IPS-NIHi11 (cell line): ENCODE results near the gene PLEKHG3.

Source experiments
- DNase-seq: peaks from one replicate; pipeline ENCODE4 v3.0.0; 2012; ENCODE audit warnings: mixed read lengths, low spot score

Gene PLEKHG3

DNA sequence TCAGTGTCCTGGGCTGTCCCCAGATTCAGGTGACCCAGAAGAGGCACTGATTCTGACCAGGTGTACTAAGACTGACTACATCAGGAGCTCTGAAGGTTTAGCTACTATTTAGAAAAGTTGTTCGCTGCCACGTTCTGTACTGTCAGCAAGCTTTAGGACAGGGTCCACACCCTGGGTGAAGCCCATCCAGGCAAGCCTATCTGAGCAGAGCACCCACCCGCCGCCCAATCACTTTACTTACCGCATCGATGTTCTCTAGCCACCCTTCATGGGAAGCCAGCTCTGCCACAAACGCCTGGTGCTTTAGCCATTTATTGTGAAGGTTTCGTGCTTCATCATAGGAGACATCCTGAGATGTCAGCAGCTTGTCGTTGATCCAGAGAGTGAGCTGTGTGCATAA lies 79.8 kb downstream of the PLEKHG3 start:
- no peak for DNase-seq

GRCh38 chr14:64786296-64787149 lies 82.3 kb downstream of the PLEKHG3 start:
- no peak for DNase-seq

GRCh38 chr14:64787619-64788018 lies 83.4 kb downstream of the PLEKHG3 start:
- DNase-seq = no peak

GRCh38 chr14:64788706-64789105 lies 84.5 kb downstream of the PLEKHG3 start:
- DNase-seq = no peak

- no peak for DNase-seq
Observed at GRCh38 chr14:64789696-64790095, 85.5 kb downstream of the PLEKHG3 start.

GRCh38 chr14:64790478-64790877 lies 86.3 kb downstream of the PLEKHG3 start:
- DNase-seq = no peak

GRCh38 chr14:64792231-64792630 lies 88.0 kb downstream of the PLEKHG3 start:
- DNase-seq = no peak

GRCh38 chr14:64792871-64793560 lies 88.8 kb downstream of the PLEKHG3 start:
- no peak for DNase-seq

DNA sequence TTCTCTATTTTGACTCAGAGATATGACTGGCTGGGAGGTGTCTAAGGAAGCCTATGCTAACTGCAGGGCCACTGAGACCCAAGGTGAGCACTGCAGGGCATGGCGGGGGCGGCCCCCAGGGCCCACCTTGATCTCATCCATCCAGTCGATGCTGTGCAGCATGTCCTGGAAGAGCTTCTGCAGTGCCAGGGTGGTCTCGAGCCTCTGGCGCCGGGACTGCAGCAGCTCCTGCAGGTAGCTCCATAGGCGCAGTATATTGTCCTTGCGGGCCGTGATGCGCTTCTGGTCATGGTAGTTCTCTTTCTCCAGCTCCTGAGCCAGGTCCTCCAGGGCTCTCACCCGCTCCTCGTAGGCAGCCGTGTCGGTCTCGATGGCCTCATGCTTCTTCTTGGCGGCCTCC lies 91.0 kb downstream of the PLEKHG3 start:
- DNase-seq = no peak

- no peak for DNase-seq
Observed at GRCh38 chr14:64795921-64796320, 91.7 kb downstream of the PLEKHG3 start.

DNA sequence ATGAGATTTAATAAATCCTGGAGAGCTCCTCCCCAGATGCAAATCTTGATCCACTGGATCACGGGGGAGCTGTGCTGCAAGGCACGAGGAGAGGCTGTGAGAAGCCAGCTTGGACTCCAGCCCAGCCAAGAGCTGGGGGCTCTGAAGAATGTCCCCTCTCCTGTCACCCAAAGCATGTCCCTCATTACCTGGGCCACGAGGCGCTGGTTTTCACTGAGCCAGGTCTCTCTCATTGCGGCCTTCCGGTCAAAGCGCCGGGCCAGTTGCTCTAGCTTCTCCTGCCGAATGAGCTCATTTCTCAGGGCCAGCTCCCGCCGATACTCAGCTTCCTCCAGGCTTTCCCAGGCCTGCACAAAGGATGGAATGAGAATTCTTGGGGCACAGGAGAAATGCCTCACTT lies 92.1 kb downstream of the PLEKHG3 start:
- no peak for DNase-seq

DNA sequence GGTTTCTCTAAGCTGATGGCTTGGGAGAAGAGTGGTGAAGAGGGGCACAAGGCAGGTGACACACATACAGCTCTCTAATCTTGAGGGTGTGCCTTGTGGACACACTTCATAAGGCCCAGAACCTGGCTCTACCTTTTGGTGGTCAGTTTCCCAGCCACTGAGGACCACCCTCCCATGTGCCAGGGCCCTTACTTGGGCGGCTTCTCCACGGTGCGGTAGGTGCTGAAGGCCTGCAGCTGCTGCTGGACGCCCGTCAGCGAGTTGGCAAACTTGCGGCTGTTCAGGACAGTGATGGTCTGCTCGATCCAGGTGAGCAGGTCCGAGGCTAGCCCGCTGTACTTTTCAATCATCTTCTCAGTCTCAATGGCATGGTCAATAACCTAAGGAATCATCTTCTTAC lies 95.3 kb downstream of the PLEKHG3 start:
- DNase-seq = no peak
